ENCODE data around the gene OR52E6. TPM values are rescaled to one million over a fixed set of nuclear protein-coding genes. Genes with fewer than 3 reads are reported as not detected.

OR52E6 gene
- total and polyA plus RNA-seq, 2 of the 8 experiments (the other 6 are each of a cell fraction or from before 2014, with no cell fraction given) = 0.14 TPM; not detected in 1

DNA sequence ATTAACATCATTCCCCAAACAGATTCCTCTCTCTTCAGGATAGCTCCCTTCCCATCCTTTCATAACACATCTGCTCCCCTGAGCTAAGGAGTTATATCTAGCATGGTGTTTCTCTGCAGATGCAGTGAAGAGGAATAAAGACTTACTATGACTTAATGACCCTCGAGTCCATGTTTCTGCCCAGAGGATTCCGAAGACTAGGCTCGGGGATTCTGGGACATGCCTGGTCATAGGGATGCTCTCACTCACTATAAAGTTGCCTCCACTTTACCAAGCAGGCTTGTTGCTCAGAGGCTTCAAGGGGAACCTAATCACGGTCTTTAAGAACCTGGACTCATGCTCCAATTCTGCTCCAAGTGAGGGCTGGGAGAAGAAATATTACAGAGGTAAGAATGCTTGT, 38.6 kb upstream of the OR52E6 start, which contains the start of gene OR52E4:
Gene OR52E4 (plus strand): TSS at position 301 of the 400 bp plus-strand sequence. CDS start 3,664 bp downstream, outside the sequence.
- H3K4ac ChIP-seq (replicated peaks; ENCODE audit: insufficient read length, low read depth, low read length) = no peak within 1 kb of the TSS
- H3K36me3 ChIP-seq (ENCODE audit: control insufficient read depth in 2 of 4, insufficient read depth in 4 of 4, low read length in 3 of 4) = no peaks in the 10 kb centered on the region
- H2BK5ac ChIP-seq (ENCODE audit: low read depth, low read length) = no peak within 1 kb of the TSS
- no peak within 1 kb of the TSS for H2BK12ac ChIP-seq (ENCODE audit: low read depth, low read length)
- no peaks in the 10 kb centered on the region for H4K20me1 ChIP-seq (replicated peaks in 1 of 2; ENCODE audit: control insufficient read depth in 1 of 2, insufficient read depth in 2 of 2, low read length in 2 of 2)
- H2BK20ac ChIP-seq (ENCODE audit: low read length) = no peak within 1 kb of the TSS
- no peaks in the 10 kb centered on the region for H3K4me1 ChIP-seq (replicated peaks in 1 of 4; ENCODE audit: control insufficient read depth in 3 of 4, insufficient read depth in 4 of 4, low read length in 3 of 4)
- no peak within 1 kb of the TSS for H4K5ac ChIP-seq (ENCODE audit: insufficient read length, low read depth, low read length)
- ChIA-PET CTCF (ENCODE audit: partially characterized antibody) (interaction anchor here (1.1 kb wide), 1 partner anchor 11 kb away, joined by 4 read pairs; no protein-coding TSS in a partner anchor), POLR2A (ENCODE audit: partially characterized antibody) (no interaction called here)
- no peak within 1 kb of the TSS for H2AK5ac ChIP-seq (ENCODE audit: low read depth, low read length)
- H2BK120ac ChIP-seq (replicated peaks; ENCODE audit: low read depth, low read length) = no peak within 1 kb of the TSS
- no peak within 1 kb of the TSS for H2BK15ac ChIP-seq (ENCODE audit: low read length)
- H3K23me2 ChIP-seq (ENCODE audit: low read depth, low read length) = no peaks in the 10 kb centered on the region
- no peak within 1 kb of the TSS for H2AFZ ChIP-seq (ENCODE audit: low read length)
- DNase-seq (ENCODE audit: low read depth in 1 of 2, low spot score in 2 of 2) (no peak), FAIRE-seq (no peak)
- no peak within 1 kb of the TSS for H3K4me2 ChIP-seq (ENCODE audit: insufficient read depth in 1 of 2, low read depth in 2 of 2, low read length in 2 of 2)
- no peak within 1 kb of the TSS for H3K56ac ChIP-seq (replicated peaks; ENCODE audit: insufficient read length, low read depth, low read length)
- no peak within 1 kb of the TSS for H3K14ac ChIP-seq (ENCODE audit: insufficient read length)
- H3K4me3 ChIP-seq (ENCODE audit: extremely low read depth in 1 of 4, insufficient read depth in 2 of 4, low read depth in 3 of 4, low read length in 4 of 4) = no peak within 1 kb of the TSS
- no peak within 1 kb of the TSS for H4K8ac ChIP-seq (ENCODE audit: extremely low read depth, insufficient read depth, low read length)
- no peaks in the 10 kb centered on the region for H3K27me3 ChIP-seq (replicated peaks in 1 of 4; ENCODE audit: control insufficient read depth in 3 of 4, extremely low read depth in 1 of 4, insufficient read depth in 3 of 4, low read length in 3 of 4)
- no peak within 1 kb of the TSS for H3K18ac ChIP-seq (ENCODE audit: extremely low read depth, low read length)
- H3K23ac ChIP-seq (ENCODE audit: insufficient read length) = no peak within 1 kb of the TSS
- WGBS, 2 experiments (ENCODE audit: extremely low coverage in 1 of 2, insufficient coverage in 1 of 2, insufficient read length in 1 of 2, insufficient replicate concordance in 2 of 2, low coverage in 1 of 2, low lambda C conversion rate in 2 of 2, missing lambda C conversion rate in 1 of 2) = 93% methylated on average over 4 of the region's 4 CpGs; no CpG with 5 or more reads in 1 of the 2 experiments
- no peak within 1 kb of the TSS for H3K9ac ChIP-seq (replicated peaks in 1 of 4; ENCODE audit: extremely low read depth in 1 of 4, low read depth in 3 of 4, low read length in 3 of 4)
- no peaks in the 10 kb centered on the region for H3K79me1 ChIP-seq (ENCODE audit: low read depth, low read length)
- H3K27ac ChIP-seq (ENCODE audit: low read depth, low read length) = no peak within 1 kb of the TSS
- H3K9me3 ChIP-seq (ENCODE audit: insufficient read depth in 2 of 2, low read depth in 1 of 2, low read length in 1 of 2) = no peaks in the 10 kb centered on the region
- H4K91ac ChIP-seq (replicated peaks; ENCODE audit: insufficient read length, low read length) = no peak within 1 kb of the TSS
- H3K79me2 ChIP-seq (ENCODE audit: control insufficient read depth in 1 of 2, insufficient read depth in 2 of 2, low read length in 2 of 2) = no peaks in the 10 kb centered on the region
- TF ChIP-seq POLR2A (IDR thresholded peaks at IDR 0.05; ENCODE audit: control extremely low read depth in 1 of 2, low read depth in 2 of 2, low read length in 2 of 2) (no peak), SP2 (IDR thresholded peaks at IDR 0.05; ENCODE audit: low read length) (no peak)
